Measurements from ENCODE around the gene GRIN3B. TPM values are rescaled to one million over a fixed set of nuclear protein-coding genes. Genes with fewer than 3 reads are reported as not detected.

Gene GRIN3B
- total and polyA plus RNA-seq, 9 of the 15 experiments (the other 6 are each of a cell fraction or from before 2014, with no cell fraction given), result 0.06 to 0.95 (median 0.19) TPM; not detected in 6

DNA sequence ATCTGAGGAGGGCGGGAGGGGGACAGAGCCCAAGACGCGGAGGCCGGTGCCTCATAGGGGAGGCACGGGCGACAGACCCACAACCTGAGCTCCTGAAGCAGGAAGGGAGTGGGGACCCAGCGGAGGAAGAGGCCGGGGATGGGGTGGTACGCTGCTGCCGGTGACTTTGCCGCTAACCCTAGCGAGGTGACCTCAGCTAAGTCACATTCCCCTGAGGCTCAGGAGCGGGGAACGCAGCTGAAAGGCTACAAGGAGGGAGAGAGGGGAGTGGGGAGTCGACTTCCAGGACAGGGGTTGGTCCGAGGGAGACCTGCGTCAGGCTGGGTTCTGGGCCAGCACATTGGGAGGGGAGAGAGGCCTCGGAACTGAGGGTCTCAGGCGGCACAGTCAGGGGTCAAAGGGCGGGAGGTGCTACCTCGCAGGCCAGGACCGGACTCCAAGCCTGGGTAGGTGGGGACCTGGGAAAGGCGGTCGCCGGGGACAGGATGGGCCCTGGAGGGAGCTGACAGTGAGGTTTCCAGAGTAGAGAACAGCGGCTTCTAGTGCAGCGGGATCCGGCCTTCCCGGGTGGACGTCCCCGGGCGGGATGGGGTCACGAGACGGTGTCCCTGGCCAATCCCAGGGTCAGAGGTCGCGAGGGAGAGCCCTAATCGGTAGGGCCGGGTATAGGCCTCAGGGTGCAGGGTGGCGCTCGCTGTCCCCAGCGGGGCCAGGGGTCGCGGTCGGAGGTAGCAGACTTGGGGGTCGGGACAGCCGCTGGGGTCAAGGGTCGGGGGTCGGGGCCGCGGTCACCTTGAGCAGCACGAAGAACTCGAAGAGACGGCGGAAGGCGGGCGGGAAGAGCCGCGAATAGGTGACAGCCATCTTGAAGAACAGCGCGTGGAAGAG is 20.0 kb downstream of the GRIN3B start (continued):
- TF ChIP-seq RBFOX2 (IDR thresholded peaks at IDR 0.05; ENCODE audit: low read depth, low read length), result peak; percentile 41
- TF ChIP-seq NR1H2 (CRISPR knock-in tag; IDR thresholded peaks at IDR 0.05), result no peak; the same call in 1 of the 2 replicates
- TF ChIP-seq, protein P1, sequence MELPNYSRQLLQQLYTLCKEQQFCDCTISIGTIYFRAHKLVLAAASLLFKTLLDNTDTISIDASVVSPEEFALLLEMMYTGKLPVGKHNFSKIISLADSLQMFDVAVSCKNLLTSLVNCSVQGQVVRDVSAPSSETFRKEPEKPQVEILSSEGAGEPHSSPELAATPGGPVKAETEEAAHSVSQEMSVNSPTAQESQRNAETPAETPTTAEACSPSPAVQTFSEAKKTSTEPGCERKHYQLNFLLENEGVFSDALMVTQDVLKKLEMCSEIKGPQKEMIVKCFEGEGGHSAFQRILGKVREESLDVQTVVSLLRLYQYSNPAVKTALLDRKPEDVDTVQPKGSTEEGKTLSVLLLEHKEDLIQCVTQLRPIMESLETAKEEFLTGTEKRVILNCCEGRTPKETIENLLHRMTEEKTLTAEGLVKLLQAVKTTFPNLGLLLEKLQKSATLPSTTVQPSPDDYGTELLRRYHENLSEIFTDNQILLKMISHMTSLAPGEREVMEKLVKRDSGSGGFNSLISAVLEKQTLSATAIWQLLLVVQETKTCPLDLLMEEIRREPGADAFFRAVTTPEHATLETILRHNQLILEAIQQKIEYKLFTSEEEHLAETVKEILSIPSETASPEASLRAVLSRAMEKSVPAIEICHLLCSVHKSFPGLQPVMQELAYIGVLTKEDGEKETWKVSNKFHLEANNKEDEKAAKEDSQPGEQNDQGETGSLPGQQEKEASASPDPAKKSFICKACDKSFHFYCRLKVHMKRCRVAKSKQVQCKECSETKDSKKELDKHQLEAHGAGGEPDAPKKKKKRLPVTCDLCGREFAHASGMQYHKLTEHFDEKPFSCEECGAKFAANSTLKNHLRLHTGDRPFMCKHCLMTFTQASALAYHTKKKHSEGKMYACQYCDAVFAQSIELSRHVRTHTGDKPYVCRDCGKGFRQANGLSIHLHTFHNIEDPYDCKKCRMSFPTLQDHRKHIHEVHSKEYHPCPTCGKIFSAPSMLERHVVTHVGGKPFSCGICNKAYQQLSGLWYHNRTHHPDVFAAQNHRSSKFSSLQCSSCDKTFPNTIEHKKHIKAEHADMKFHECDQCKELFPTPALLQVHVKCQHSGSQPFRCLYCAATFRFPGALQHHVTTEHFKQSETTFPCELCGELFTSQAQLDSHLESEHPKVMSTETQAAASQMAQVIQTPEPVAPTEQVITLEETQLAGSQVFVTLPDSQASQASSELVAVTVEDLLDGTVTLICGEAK (IDR thresholded peaks at IDR 0.05), result 0 out of 2 replicates have a peak, but pooled peaks have one; percentile 8
- TF ChIP-seq, protein P1 (CRISPR knock-in tag; IDR thresholded peaks at IDR 0.05), result no peak
- TF ChIP-seq, protein P2, sequence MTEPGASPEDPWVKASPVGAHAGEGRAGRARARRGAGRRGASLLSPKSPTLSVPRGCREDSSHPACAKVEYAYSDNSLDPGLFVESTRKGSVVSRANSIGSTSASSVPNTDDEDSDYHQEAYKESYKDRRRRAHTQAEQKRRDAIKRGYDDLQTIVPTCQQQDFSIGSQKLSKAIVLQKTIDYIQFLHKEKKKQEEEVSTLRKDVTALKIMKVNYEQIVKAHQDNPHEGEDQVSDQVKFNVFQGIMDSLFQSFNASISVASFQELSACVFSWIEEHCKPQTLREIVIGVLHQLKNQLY (CRISPR knock-in tag; conservative IDR thresholded peaks at IDR 0.05), result no peak
- TF ChIP-seq ZNF699 (CRISPR knock-in tag; IDR thresholded peaks at IDR 0.05; ENCODE audit: insufficient replicate concordance), result no peak
- no peak for TF ChIP-seq ZNF695 (CRISPR knock-in tag; IDR thresholded peaks at IDR 0.05)
- no peak for TF ChIP-seq RNF2 (IDR thresholded peaks at IDR 0.05)
- TF ChIP-seq NR4A1 (CRISPR knock-in tag; IDR thresholded peaks at IDR 0.05), result no peak
- TF ChIP-seq NR4A1 (tag; IDR thresholded peaks at IDR 0.05), result no peak
- TF ChIP-seq, protein P3, sequence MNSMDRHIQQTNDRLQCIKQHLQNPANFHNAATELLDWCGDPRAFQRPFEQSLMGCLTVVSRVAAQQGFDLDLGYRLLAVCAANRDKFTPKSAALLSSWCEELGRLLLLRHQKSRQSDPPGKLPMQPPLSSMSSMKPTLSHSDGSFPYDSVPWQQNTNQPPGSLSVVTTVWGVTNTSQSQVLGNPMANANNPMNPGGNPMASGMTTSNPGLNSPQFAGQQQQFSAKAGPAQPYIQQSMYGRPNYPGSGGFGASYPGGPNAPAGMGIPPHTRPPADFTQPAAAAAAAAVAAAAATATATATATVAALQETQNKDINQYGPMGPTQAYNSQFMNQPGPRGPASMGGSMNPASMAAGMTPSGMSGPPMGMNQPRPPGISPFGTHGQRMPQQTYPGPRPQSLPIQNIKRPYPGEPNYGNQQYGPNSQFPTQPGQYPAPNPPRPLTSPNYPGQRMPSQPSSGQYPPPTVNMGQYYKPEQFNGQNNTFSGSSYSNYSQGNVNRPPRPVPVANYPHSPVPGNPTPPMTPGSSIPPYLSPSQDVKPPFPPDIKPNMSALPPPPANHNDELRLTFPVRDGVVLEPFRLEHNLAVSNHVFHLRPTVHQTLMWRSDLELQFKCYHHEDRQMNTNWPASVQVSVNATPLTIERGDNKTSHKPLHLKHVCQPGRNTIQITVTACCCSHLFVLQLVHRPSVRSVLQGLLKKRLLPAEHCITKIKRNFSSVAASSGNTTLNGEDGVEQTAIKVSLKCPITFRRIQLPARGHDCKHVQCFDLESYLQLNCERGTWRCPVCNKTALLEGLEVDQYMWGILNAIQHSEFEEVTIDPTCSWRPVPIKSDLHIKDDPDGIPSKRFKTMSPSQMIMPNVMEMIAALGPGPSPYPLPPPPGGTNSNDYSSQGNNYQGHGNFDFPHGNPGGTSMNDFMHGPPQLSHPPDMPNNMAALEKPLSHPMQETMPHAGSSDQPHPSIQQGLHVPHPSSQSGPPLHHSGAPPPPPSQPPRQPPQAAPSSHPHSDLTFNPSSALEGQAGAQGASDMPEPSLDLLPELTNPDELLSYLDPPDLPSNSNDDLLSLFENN (IDR thresholded peaks at IDR 0.05; ENCODE audit: low read depth in 2 of 2, low read length in 2 of 2), result no peak
- no peak for TF ChIP-seq CBFA2T3 (IDR thresholded peaks at IDR 0.05)
- no peak for TF ChIP-seq EP300 (IDR thresholded peaks at IDR 0.05; ENCODE audit: low read length)

Data from K562 (cell line).